ENCODE results near the gene USP15.
A peak's percentile ranks its signal among the peaks of the same experiment; 100 is the strongest.
"Not testable (repeated sequence)": the region's sequence is repeated elsewhere in the genome, so short reads cannot be mapped to it uniquely, and the experiment has no call there.

USP15 gene

GRCh38 chr12:62379026-62379722 lies 119.0 kb downstream of the USP15 start:
- DNase-seq = no peak

GRCh38 chr12:62379723-62380045 lies 119.5 kb downstream of the USP15 start:
- DNase-seq = no peak

- no peak for DNase-seq
These were observed 122.3 kb downstream of the USP15 start for GRCh38 chr12:62382526-62382925.

GRCh38 chr12:62396750-62397149 lies 136.5 kb downstream of the USP15 start:
- DNase-seq = no peak

- no peak for DNase-seq
These were observed 139.9 kb downstream of the USP15 start for GRCh38 chr12:62400135-62400534.

GRCh38 chr12:62401631-62402030 lies 141.4 kb downstream of the USP15 start:
- no peak for DNase-seq

- no peak for DNase-seq
These were observed 142.8 kb downstream of the USP15 start for GRCh38 chr12:62403031-62403430.

- DNase-seq = no peak
These were observed 147.4 kb downstream of the USP15 start for GRCh38 chr12:62407587-62407986.

GRCh38 chr12:62409068-62409467 lies 148.9 kb downstream of the USP15 start:
- DNase-seq = no peak

GRCh38 chr12:62414180-62414579 lies 154.0 kb downstream of the USP15 start:
- no peak for DNase-seq

GRCh38 chr12:62426089-62426488 lies 165.9 kb downstream of the USP15 start:
- DNase-seq = no peak

GRCh38 chr12:62429457-62429856 lies 169.3 kb downstream of the USP15 start:
- DNase-seq = no peak

- DNase-seq = no peak
These were observed 174.5 kb downstream of the USP15 start for GRCh38 chr12:62434494-62435302.

- DNase-seq = peak; percentile 27
These were observed 175.3 kb downstream of the USP15 start for GRCh38 chr12:62435303-62436163.

- DNase-seq = no peak
These were observed 175.9 kb downstream of the USP15 start for GRCh38 chr12:62436164-62436503.

GRCh38 chr12:62438098-62438692 lies 178.0 kb downstream of the USP15 start:
- DNase-seq = peak; percentile 13

GRCh38 chr12:62446754-62447452 lies 186.7 kb downstream of the USP15 start:
- DNase-seq = no peak

- no peak for DNase-seq
These were observed 188.2 kb downstream of the USP15 start for GRCh38 chr12:62448436-62448835.

- DNase-seq = not testable (repeated sequence)
These were observed 195.2 kb downstream of the USP15 start for GRCh38 chr12:62455429-62455828.

- DNase-seq = no peak
These were observed 198.4 kb downstream of the USP15 start for GRCh38 chr12:62458626-62459025.

- no peak for DNase-seq
These were observed 199.8 kb downstream of the USP15 start for GRCh38 chr12:62459976-62460375.

- not testable (repeated sequence) for DNase-seq
These were observed 201.1 kb downstream of the USP15 start for GRCh38 chr12:62461171-62461837.
